Endodermal cell (in vitro differentiated cells): Measurements from ENCODE around the gene RFESD. TPM values are rescaled to one million over a fixed set of nuclear protein-coding genes. Genes with fewer than 3 reads are reported as not detected.
"Not testable (repeated sequence)": the region's sequence is repeated elsewhere in the genome, so short reads cannot be mapped to it uniquely, and the experiment has no call there.

Experiments used
- DNase-seq: peaks from one replicate; pipeline ENCODE4 v3.0.0-alpha.2; 2017
- H3K27ac ChIP-seq: 2 replicates; pipeline ENCODE4 v1.5.1; 2013; ENCODE audit warnings: mild to moderate bottlenecking, low read depth, low read length, moderate library complexity
- H3K27me3 ChIP-seq: 2 replicates; pipeline ENCODE4 v1.6.1; 2013; ENCODE audit warnings: mild to moderate bottlenecking, low read length, moderate library complexity; ENCODE audit not compliant: insufficient read depth, control insufficient read depth, poor library complexity, severe bottlenecking
- H3K36me3 ChIP-seq: 2 replicates; pipeline ENCODE4 v1.7.0; 2013; ENCODE audit warnings: mild to moderate bottlenecking, low read length, moderate library complexity; ENCODE audit not compliant: control insufficient read depth, insufficient read depth
- H3K4me1 ChIP-seq: one replicate; pipeline ENCODE4 v1.7.0; 2013; ENCODE audit warnings: low read length; ENCODE audit not compliant: control insufficient read depth, insufficient read depth
- H3K4me3 ChIP-seq: 2 replicates; pipeline ENCODE4 v1.5.1; 2013; ENCODE audit warnings: mild to moderate bottlenecking, low read length, moderate library complexity
- H3K9ac ChIP-seq: 2 replicates; pipeline ENCODE4 v1.6.1; 2013; ENCODE audit warnings: mild to moderate bottlenecking, low read length, moderate library complexity; ENCODE audit not compliant: poor library complexity, severe bottlenecking; ENCODE audit errors: extremely low read depth
- H3K9me3 ChIP-seq: 2 replicates; pipeline ENCODE4 v1.6.1; 2013; ENCODE audit warnings: mild to moderate bottlenecking, low read length, moderate library complexity; ENCODE audit not compliant: control insufficient read depth
- H3K27ac Mint-ChIP-seq: 2 replicates; pipeline ENCODE4 v1.8.0; 2020; ENCODE audit warnings: mixed read lengths
- H3K27me3 Mint-ChIP-seq: 2 replicates; pipeline ENCODE4 v1.8.0; 2021; ENCODE audit warnings: mild to moderate bottlenecking, mixed read lengths; ENCODE audit not compliant: insufficient read depth
- H3K36me3 Mint-ChIP-seq: 2 replicates; pipeline ENCODE4 v1.8.0; 2020; ENCODE audit warnings: low read depth, mixed read lengths
- H3K4me1 Mint-ChIP-seq: 2 replicates; pipeline ENCODE4 v1.8.0; 2020; ENCODE audit warnings: mixed read lengths
- H3K4me3 Mint-ChIP-seq: 2 replicates; pipeline ENCODE4 v1.8.0; 2020; ENCODE audit warnings: mild to moderate bottlenecking, moderate library complexity, mixed read lengths
- H3K9me3 Mint-ChIP-seq: 2 replicates; pipeline ENCODE4 v1.8.0; 2020; ENCODE audit warnings: mild to moderate bottlenecking, mixed read lengths
- CTCF ChIP-seq: fragments of 200-600 bp; sonication (generic); conservative IDR thresholded peaks from 2 replicates; pipeline ENCODE4 v1.5.0; 2021; ENCODE audit warnings: antibody characterized with exemption, mild to moderate bottlenecking
- WGBS, 2 experiments: methylation state at CpG; one replicate each; pipeline versions ENCODE4 v1.1.5 to v1.1.7; 2013; ENCODE audit warnings: missing lambda C conversion rate in 2 of 2, mixed read lengths in 1 of 2; ENCODE audit not compliant: insufficient coverage in 1 of 2, insufficient read length in 1 of 2; 5-methylcytosine and 5-hydroxymethylcytosine counted together
- total RNA-seq, 2 donors: library from RNA; stranded (reverse); fragmentation: NEBNext Ultra II Directional in 1 of 2; extraction: Animal tissue kit (Norgen Biotek cat#: 25700) in 1 of 2; gene quantifications; 2 replicates in 1 of 2; 3 replicates in 1 of 2; pipeline ENCODE4 v1.2.1, GENCODE V29; 2021

RFESD gene
- total RNA-seq, 2 donors from 2014 or later, result 7.1 to 13.7 TPM

- 89 to 94% methylated on average over 2 to 5 of the region's 5 CpGs for WGBS, 2 experiments
- Histone ChIP-seq H3K27ac (no peak overlapping the region), H3K9me3 (peaks cover 6% of the 10 kb centered on the region), H3K9ac (no peak overlapping the region), H3K27me3 (no peaks in the 10 kb centered on the region), H3K4me3 (no peak overlapping the region), H3K36me3 (no peaks in the 10 kb centered on the region), H3K4me1 (no peaks in the 10 kb centered on the region)
- Mint-ChIP-seq H3K4me1 (peaks cover 2% of the 10 kb centered on the region), H3K4me3 (no peak overlapping the region), H3K27me3 (no peaks in the 10 kb centered on the region), H3K27ac (no peak overlapping the region), H3K36me3 (no peaks in the 10 kb centered on the region), H3K9me3 (no peaks in the 10 kb centered on the region)
- no peak for DNase-seq
- no peak for TF ChIP-seq CTCF
Measured at GRCh38 chr5:95641741-95642220, 4.8 kb upstream of the RFESD start.

- Mint-ChIP-seq H3K27ac (no peak overlapping the region), H3K4me1 (peaks cover 5% of the 10 kb centered on the region), H3K27me3 (no peaks in the 10 kb centered on the region), H3K9me3 (no peaks in the 10 kb centered on the region), H3K4me3 (no peak overlapping the region), H3K36me3 (no peaks in the 10 kb centered on the region)
- no peak for TF ChIP-seq CTCF
- Histone ChIP-seq H3K4me3 (no peak overlapping the region), H3K27me3 (no peaks in the 10 kb centered on the region), H3K4me1 (no peaks in the 10 kb centered on the region), H3K27ac (no peak overlapping the region), H3K9ac (no peak overlapping the region), H3K36me3 (no peaks in the 10 kb centered on the region), H3K9me3 (peaks cover 6% of the 10 kb centered on the region)
- no peak for DNase-seq
- 92 to 99% methylated on average over 6 to 7 of the region's 7 CpGs for WGBS, 2 experiments
Measured at GRCh38 chr5:95643152-95643551, 3.4 kb upstream of the RFESD start.

GRCh38 chr5:95644351-95645042 lies 2.1 kb upstream of the RFESD start:
- H3K4me1 ChIP-seq, result no peaks in the 10 kb centered on the region
- no peak overlapping the region for H3K27ac Mint-ChIP-seq
- no peak overlapping the region for H3K27ac ChIP-seq
- no peak overlapping the region for H3K4me3 ChIP-seq
- H3K9ac ChIP-seq, result no peak overlapping the region
- DNase-seq, result peak; percentile 82
- 24 to 39% methylated on average over 4 of the region's 4 CpGs for WGBS, 2 experiments
- no peaks in the 10 kb centered on the region for H3K36me3 Mint-ChIP-seq
- H3K4me1 Mint-ChIP-seq, result peaks cover 8% of the 10 kb centered on the region
- TF ChIP-seq CTCF, result peak; percentile 88
- H3K4me3 Mint-ChIP-seq, result no peak overlapping the region
- no peaks in the 10 kb centered on the region for H3K9me3 Mint-ChIP-seq
- H3K27me3 ChIP-seq, result no peaks in the 10 kb centered on the region
- H3K9me3 ChIP-seq, result peaks cover 6% of the 10 kb centered on the region
- no peaks in the 10 kb centered on the region for H3K36me3 ChIP-seq
- H3K27me3 Mint-ChIP-seq, result no peaks in the 10 kb centered on the region

- not testable (repeated sequence) for H3K9me3 Mint-ChIP-seq, H3K27ac ChIP-seq, H3K27me3 Mint-ChIP-seq, H3K9ac ChIP-seq, DNase-seq, H3K27me3 ChIP-seq, H3K36me3 ChIP-seq, H3K4me3 ChIP-seq, H3K9me3 ChIP-seq, H3K36me3 Mint-ChIP-seq, H3K4me1 ChIP-seq
- H3K4me1 Mint-ChIP-seq, result peaks cover 12% of the 10 kb centered on the region
- H3K4me3 Mint-ChIP-seq, result peak overlapping the region; percentile 69
- WGBS, 2 experiments, result 92 to 94% methylated on average over 5 to 17 of the region's 17 CpGs
- H3K27ac Mint-ChIP-seq, result peak overlapping the region; percentile 53
Measured at GRCh38 chr5:95646226-95646568, 380 bp upstream of the RFESD start.
